HG02852 (cell line): ENCODE data around the gene GCNT2.
"Not testable (repeated sequence)": the region's sequence is repeated elsewhere in the genome, so short reads cannot be mapped to it uniquely, and the experiment has no call there.

Experiments used
- ATAC-seq: cut with Tn5 transposase; IDR thresholded peaks from one replicate; pipeline ENCODE4 v1.9.1; 2021; ENCODE audit warnings: mild to moderate bottlenecking, moderate library complexity; ENCODE audit not compliant: unreplicated experiment

GCNT2 gene

DNA sequence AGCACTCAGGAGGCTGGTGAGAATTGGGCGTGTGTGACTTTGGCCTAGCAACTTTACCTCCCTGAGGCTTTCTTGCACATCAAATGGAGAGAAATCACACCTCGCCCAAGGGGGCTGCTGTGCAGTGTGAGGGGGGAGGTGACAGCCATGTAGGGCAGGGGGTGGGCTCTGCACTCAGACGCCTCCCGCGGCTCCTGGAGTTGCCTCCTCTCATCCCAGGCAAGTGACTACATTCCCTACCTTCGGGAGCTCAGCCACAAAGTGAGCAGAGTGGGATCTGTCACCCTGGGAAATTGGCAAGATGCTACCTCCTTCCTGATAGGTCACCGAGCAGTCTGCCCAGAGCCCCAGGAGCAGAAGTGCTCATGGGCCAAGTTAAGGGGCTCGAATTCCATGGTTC is 56.0 kb downstream of the GCNT2 start:
- ATAC-seq: no peak

DNA sequence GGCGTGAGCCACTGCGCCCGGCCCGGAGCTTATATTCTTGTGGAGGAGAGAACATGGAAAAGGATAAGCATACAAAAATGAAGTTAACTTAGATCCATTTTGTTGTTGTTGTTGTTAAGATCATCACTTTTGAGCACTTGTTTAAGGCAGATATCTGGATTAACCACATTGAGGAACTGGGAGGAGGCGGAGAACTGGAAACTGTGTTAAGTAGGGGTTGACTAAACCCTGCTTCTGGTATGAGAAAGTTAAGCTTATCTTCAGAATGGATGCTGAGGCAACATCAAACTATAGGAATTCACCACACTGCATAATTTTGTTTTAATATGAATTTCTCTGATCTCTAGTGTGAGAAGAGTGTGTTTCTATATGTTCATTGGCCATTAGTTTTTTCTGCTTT is 57.6 kb downstream of the GCNT2 start:
- no peak for ATAC-seq

DNA sequence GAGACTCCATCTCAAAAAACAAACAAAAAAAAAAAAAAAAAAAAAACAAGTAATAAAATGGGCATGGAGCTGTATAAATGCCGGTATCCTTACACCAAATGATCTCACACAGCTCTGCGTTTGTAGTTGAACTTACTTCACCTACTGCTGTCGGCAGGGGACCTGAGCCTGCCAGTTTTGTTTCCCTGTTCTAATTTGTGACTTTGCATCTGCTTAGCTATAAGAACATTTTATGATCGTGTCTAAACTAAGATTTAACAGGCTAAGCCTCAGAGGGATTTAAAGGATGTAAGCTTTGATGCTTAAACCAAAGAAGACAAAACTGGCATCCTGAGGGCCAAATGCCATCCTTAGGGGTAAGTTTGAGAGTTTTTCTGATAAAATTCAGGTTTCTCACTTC is 58.7 kb downstream of the GCNT2 start:
- no peak for ATAC-seq

DNA sequence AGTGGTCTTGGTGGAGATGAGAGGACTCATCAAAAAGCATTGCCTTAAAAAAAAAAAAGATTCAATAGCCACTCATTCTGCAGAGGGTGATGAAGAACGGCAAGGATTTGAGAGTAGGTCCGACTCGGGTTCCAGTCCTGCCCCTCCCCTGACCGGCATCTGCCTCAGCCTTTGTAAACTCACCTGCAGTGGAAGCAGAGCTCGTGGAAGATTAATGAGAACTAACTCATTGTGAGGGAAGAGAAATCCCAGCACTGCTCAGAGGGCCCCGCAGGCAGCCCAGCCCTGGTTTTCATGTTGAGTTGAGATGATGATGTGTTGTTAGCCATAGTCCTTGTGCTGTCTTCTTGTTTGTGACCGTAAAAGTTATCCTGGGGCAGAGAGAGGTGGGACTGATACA is 59.4 kb downstream of the GCNT2 start:
- ATAC-seq: no peak

DNA sequence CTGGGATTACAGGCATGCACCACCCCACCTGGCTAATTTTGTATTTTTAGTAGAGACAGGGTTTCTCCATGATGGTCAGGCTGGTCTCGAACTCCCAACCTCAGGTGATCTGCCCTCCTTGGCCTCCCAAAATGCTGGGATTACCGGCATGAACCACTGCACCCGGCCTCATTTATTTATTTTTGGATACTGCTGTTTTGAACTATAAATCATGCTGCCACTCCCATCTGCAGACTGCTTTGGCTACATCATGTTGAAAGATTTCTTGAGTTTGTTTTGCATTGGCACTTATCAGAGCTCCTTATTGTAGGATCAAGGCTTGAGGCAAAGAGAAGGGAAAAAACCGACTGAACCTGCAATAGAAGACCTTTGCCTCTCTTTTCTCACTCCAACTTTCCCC is 60.3 kb downstream of the GCNT2 start:
- not testable (repeated sequence) for ATAC-seq

DNA sequence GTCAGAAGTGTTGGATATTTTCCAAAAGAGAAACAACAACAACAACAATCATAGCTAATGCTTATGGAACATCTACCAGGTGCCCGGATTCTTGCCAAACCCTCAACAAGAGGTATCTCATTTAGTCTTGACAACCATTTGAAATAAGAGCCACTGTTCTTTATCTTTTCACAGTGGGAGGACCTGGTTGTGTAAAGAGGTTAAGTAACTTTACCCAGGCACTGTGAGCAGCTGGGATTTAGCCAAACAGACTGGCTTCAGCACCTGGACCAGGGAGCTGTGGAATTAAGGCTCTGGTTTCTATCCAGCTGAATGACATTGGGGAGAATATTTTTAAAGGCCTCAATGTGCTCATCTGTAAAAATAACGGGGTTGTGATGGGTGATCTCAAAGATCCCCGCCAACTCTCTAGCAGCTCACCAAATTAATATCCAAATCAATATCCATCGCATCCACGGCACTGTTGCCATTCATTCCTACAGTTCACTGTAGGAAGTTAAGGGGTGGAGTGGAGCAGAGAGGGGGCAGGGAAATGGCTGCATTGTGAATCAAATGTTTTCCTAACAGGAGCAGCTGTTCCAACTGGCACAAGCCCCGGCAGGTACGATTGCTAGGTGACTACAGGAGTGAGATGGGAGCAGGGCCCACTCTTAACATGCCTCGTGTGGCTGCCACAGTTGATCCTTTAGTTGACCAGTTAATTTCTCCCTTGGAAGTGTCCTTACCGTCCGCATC is 61.8 kb downstream of the GCNT2 start:
- ATAC-seq: no peak

DNA sequence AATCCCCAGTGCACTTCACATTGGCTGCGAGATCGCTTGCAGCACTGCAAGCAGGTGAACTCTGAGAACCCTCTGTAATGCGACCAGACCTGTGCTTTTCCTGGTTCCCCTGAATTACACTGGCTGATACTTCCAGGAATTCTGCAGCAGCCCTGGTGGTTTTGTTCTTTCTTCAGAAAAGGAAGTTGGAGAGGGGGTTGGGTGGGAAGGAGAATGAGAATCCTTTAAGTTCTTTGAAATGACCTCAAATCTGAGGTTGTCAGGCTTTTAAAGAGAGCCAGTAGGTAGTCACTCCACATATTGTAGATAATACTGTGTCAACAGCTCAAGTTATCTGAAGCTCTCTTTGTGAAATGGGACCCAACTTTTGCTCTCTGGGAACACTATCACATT is 62.4 kb downstream of the GCNT2 start:
- ATAC-seq: no peak

DNA sequence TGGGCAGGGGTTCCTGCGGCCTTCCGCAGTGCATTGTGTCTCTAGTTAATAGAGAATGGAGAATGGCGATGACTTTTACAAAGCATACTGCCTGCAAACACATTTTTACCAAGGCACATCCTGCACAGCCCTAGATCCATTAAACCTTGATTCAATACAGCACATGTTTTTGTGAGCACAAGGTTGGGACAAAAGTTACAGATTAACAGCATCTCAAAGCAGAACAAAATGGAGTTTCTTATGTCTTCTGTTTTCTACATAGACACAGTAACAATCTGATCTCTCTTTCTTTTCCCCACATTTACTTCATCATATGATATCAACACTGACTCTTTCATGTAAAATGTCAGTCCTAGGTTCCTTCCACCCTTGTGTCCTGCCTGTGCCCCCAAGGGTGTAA is 63.5 kb downstream of the GCNT2 start:
- ATAC-seq: no peak

DNA sequence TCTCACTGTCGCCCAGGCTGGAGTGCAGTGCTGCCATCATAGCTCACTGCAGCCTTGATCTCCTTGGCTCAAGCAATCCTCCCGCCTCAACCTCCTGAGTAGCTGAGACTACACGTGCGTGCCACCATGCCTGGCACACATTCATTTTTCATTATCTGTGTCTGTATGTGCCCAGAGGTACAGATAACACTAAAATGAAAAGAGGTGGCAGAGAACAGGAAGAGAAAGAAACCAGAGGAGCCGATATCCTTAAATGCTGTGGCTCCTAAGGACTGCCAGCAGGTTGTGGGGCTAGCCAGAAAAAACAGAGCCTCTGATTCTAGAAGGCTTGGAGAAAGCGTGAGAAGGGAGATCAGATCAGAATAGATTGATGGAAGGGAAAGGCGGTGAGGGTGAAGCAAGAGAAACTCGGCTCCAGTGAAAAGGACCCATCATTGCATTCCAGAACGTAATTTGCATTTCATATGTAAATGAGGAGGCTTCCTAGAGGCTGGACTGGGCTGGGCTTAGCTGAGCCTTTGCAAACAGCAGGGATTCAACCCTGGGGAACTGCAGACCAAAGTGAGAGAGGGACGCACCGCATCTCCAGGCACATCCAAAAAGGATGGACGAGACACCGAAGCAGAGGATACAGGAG is 64.2 kb downstream of the GCNT2 start:
- ATAC-seq: no peak

DNA sequence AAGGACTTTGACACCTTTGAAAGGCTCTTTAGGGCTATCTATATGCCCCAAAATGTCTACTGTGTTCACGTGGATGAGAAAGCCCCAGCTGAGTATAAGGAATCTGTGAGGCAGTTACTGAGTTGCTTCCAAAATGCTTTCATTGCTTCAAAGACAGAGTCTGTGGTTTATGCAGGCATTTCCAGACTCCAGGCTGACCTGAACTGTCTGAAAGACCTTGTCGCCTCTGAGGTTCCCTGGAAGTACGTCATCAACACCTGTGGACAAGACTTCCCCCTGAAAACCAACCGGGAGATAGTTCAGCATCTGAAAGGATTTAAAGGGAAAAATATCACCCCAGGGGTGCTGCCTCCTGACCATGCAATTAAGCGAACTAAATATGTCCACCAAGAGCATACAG is 65.2 kb downstream of the GCNT2 start:
- no peak for ATAC-seq

DNA sequence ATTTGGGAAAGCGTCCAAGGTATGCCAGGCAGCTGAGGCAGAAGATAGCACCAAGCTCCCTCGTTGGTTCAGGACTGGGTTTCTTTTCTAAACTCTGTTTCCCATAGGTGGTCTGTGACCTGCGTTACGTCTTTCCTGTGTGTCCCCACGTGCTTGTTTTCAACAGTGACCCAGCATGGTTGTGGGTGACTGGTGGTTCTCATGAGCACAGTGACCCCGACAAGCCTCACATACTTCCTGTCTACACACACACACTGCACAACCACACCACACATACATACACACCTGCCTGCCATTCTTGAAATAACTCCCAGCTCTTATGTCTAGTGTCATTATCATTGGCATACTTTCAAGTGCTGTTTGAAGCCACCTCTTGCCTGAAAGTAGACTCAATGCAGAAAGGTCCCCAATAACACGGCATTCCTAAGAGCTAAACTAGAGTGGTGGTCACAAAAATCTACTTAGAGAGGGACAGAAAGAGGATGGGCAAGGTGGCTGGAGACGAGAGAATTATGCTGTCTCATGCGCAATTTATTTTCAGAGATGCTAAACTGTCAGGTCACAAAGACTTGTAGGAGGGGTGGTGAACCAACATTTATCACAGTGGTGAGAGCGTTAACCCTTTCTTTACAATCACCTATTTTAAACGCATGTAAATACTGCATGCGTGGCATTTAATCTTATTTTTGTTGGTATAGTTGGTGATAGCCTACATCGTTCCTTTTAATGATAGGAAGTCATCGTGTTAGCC is 66.7 kb downstream of the GCNT2 start:
- no peak for ATAC-seq

DNA sequence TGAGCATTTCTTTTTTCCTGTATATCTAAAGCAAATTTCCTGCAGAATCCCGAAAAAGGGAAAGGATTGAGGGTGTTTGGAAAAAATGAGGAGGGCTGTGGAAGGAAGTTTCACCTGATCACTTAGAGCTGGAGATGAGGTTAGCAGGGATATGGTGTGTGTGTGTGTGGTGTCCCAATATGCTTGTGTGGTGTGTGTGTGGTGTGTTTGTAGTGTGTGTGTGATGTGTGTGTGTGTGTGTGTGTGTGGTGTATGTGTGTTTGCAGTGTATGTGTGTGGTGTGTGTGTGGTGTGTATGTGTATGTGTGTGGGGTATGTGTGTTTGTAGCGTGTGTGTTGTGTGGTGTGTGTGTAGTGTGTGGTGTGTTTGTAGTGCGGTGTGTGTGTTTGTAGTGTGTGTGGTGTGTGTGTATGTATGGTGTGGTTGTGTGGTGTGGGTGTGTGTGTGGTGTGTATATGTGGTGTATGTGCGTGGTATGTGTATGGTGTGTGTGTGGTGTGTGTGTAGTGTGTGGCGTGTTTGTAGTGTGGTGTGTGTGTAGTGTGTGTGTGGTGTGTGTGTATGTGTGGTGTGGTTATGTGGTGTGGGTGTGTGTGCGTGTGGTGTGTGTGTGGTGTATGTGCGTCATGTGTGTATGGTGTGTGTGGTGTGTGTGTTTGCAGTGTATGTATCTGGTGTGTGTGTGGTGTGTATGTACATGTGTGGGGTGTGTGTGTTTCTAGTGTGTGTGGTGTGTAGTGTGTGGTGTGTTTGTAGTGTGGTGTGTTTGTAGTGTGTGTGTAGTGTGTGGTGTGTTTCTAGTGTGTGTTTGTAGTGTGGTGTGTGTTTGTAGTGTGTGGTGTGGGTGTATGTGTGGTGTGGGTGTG is 67.6 kb downstream of the GCNT2 start:
- ATAC-seq: no peak

DNA sequence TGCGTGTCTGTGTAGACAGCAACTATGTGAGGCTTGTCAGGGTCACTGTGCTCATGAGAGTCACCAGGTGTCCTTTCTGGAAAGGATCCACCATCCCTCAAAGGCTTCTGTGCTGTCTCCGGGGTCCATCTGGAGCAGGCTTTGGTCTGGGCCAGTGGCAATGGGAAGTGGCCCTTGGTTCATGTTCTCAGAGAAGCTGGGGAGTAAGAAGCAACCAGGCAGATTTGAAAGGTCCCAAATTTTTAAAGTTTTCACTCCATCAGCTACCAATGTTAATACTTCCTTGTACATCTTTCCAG is 68.2 kb downstream of the GCNT2 start:
- ATAC-seq: no peak

DNA sequence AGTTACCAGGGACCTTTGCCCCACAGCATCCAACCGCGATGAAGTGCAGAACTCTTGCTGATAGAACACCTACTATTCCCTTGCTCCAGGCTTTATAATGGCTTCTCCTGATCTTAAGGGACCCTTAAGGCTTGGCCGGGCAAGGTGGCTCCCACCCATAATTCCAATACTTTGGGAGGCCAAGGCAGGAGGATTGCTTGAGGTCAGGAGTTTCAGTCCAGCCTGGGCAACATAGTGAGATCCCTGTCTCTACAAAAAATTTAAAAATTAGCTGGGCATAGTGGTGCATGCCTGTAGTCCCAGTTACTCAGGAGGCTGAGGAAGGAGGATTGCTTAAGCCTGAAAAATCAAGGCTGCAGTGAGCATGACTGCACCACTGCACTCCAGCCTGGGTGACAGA is 68.8 kb downstream of the GCNT2 start:
- ATAC-seq: no peak

DNA sequence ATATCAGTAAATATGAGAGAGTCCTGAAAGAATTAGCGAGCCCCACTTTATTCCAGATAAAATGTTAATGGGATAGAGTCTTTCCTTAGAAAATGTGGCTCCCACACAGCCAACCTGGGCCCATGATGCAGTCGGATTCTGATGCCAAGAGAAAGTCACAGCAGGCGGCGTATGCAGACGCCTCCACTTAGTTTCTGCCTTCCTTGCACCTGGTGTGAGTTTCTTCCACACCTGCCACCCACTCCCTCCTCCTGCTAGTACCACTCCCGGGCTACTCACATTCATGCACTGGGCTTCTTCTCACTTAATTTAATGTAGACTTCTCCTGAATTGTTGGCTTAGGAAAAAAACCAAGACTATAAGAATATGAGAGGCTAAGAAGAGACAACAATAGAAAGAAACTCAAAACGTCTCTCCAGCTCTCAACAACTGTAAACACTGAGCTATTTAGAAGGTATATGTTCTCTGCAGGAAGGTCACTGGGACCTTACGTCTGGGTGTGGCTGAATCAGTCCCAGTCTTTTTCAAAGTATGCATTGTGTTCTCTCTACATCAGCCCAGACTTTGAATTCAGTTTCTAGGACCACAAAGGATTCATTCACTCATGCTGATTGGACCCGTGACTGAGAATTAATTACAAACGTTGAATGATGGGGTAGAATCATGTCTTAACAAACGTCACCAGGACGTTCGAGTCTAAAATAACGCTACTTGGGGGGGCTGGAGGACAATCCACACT is 70.4 kb downstream of the GCNT2 start:
- ATAC-seq: no peak

DNA sequence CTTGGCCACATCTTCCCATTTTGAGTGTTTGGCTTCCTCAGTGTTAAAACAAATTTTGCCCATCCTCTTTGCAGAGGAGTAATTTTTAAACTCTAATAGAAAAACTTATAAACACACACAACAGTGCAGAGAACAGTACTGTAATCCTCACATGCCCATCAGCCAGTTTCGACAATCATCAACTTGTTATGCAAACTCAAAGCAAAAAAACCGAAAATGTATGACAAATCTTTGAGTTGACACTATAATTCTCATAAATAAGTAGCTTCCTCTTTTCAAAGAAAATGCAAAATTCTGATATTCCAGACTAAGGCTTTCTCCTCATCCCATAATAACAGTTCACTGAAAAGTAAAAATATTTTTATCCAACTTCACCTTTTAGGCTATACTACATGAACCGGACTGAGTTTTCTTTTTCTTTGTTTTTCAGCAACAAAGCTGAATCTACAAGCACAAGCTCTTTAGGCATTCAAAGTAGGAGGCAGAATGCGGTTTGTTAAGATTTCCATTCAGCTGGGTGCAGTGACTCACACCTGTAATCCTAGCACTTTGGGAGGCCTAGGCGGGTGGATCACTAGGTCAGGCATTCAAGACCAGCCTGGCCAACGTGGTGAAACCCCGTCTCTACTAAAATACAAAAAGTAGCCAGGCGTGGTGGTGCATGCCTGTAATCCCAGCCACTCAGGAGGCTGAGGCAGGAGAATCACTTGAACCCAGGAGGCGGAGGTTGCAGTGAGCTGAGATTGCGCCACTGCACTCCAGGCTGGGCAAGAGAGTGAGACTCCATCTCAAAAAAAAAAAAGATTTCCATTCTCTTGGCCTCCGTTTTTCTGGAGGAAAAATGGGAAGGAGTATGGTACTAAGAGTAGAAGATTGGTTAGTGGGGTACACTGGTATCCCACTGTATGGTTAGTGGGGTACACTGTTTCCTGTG is 74.8 kb downstream of the GCNT2 start:
- ATAC-seq: no peak

DNA sequence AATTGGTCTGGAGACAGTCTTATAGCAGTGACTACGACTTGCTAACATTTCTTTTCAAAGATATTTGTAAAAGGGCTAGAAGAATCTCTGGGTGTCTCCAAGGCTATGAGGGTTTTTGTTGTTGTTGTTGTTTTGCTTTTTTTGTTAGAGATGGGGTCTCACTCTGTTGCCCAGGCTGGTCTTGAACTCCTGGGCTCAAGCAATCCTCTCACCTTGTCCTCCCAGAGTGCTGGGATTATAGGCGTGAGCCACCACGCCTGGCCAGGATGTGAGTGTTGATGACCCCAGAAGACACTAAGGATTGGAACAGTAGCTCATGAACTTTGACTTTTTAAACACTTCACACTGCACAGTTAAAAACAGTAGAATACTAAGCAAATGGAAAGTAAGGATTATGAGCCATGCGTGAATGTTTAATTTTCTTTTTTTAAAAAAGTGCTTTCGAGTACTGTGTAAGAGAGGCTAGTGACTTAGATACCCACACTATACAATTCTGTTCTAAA is 76.4 kb downstream of the GCNT2 start:
- no peak for ATAC-seq

DNA sequence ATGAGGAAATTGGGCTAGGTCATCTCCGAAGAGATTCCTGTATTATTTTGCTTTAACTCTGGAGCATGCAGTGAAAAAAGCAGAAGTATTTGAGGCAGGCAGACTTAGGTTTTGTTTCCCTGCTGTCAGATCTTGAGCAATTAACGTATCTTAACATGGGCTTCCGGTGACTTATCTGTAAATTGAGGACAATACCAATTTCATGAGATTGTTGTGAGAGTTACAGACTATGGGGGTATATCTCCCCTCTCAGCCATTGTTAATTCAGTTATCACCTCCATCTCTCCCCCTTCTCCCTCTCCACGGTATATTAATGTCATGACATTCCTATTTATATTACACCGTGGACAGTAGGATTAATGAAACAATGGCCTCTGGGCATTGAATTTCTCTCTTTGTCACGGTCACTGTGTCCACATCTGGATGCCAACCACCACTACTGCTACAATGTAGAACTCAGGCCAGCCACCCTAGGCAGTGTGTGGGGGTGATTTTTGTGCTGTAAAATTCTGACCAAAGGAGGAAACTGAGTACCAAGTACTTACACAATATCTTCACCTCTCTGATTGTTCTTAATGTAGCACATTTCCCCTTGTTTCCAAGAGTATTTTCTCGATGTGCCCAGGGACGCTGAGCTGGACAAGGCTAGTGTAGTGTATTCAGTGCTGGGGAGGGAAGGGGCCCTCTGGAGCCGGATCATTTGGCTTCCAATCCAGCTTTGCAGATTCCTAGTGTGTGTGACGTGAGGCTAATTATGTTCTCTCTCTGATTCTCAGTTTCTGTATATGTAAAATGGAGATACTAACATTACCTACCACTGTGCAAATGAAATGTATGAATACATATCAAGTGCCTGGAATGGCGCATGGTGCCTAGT is 77.2 kb downstream of the GCNT2 start:
- ATAC-seq: no peak

DNA sequence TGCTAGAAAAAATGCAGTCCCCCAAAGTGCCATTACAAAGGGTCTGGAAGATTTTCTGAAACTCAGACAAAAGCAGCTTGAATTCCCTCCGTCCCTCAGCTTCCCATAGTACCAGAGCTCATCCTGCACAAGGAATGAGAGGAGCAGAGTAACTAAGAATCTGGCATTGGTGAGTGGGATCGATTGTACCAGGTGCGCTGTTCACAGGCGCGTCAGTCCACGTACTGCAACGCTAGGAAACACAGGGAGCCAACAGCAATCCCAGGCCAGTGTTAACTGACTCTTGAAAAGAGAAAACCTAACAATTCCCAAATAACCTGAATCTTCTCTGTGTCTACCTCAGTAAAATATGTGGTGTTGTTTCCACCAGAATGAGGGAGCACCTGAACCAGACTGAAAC is 77.9 kb downstream of the GCNT2 start:
- no peak for ATAC-seq
